Neural cell (in vitro differentiated cells): Measurements from ENCODE around the gene NCOA3. TPM values are rescaled to one million over a fixed set of nuclear protein-coding genes. Genes with fewer than 3 reads are reported as not detected.
"Not testable (repeated sequence)": the region's sequence is repeated elsewhere in the genome, so short reads cannot be mapped to it uniquely, and the experiment has no call there.

Experiments
- H2AFZ ChIP-seq: fragments of 200-600, 300-800 bp; sonication (generic), shearing (Covaris generic); 2 replicates; pipeline ENCODE4 v1.6.0; 2014; ENCODE audit warnings: low read depth, mild to moderate bottlenecking, antibody characterized with exemption, low read length, moderate library complexity
- H3F3A ChIP-seq: fragments of 200-600 bp; shearing (Covaris generic); 2 replicates; pipeline ENCODE4 v1.6.1; 2016; ENCODE audit warnings: mild to moderate bottlenecking, moderate library complexity, mixed read lengths, antibody characterized with exemption, low read length; ENCODE audit not compliant: insufficient read depth, poor library complexity, severe bottlenecking
- H3K27ac ChIP-seq: fragments of 200-600, 300-800 bp; sonication (generic), shearing (Covaris generic); 2 replicates; pipeline ENCODE4 v1.5.1; 2014; ENCODE audit warnings: mild to moderate bottlenecking, low read length, moderate library complexity
- H3K27me3 ChIP-seq: fragments of 300-800, 200-600 bp; sonication (generic), shearing (Covaris generic); 2 replicates; pipeline ENCODE4 v1.6.0; 2014; ENCODE audit warnings: mild to moderate bottlenecking, low read depth, low read length, moderate library complexity; ENCODE audit not compliant: insufficient read depth
- H3K36me3 ChIP-seq: fragments of 300-800, 200-600 bp; sonication (generic), shearing (Covaris generic); 2 replicates; pipeline ENCODE4 v1.5.1; 2014; ENCODE audit warnings: mild to moderate bottlenecking, antibody characterized with exemption, low read length, moderate library complexity; ENCODE audit not compliant: insufficient read depth
- H3K4me2 ChIP-seq: fragments of 300-800, 200-600 bp; sonication (generic), shearing (Covaris generic); 2 replicates; pipeline ENCODE4 v1.6.0; 2014; ENCODE audit warnings: mild to moderate bottlenecking, low read length
- H3K4me3 ChIP-seq: fragments of 300-800, 200-600 bp; sonication (generic), shearing (Covaris generic); 2 replicates; pipeline ENCODE4 v1.5.1; 2014; ENCODE audit warnings: mild to moderate bottlenecking, low read length, moderate library complexity
- H3K79me2 ChIP-seq: fragments of 200-600 bp; shearing (Covaris generic); replicated peaks from 2 replicates; pipeline ENCODE4 v1.6.0; 2014; ENCODE audit warnings: mild to moderate bottlenecking, low read length, moderate library complexity; ENCODE audit not compliant: insufficient read depth
- H3K9ac ChIP-seq: fragments of 300-800, 200-600 bp; sonication (generic), shearing (Covaris generic); 2 replicates; pipeline ENCODE4 v1.6.1; 2016; ENCODE audit warnings: mild to moderate bottlenecking, low read length, mixed read lengths
- H3K9me2 ChIP-seq: fragments of 200-600 bp; shearing (Covaris generic); 2 replicates; pipeline ENCODE4 v1.6.1; 2016; ENCODE audit warnings: mild to moderate bottlenecking, low read length, mixed read lengths; ENCODE audit not compliant: insufficient read depth
- H3K9me3 ChIP-seq: fragments of 200-600, 300-800 bp; sonication (generic), shearing (Covaris generic); 2 replicates; pipeline ENCODE4 v1.6.1; 2016; ENCODE audit warnings: mild to moderate bottlenecking, mixed run types, low read length, moderate library complexity, mixed read lengths
- H4K20me1 ChIP-seq: fragments of 200-600 bp; shearing (Covaris generic); 2 replicates; pipeline ENCODE4 v1.6.1; 2016; ENCODE audit warnings: mild to moderate bottlenecking, mixed run types; ENCODE audit not compliant: insufficient read depth
- CTCF ChIP-seq: fragments of 450-650 bp; IDR thresholded peaks from 2 replicates; pipeline ENCODE4 v1.5.1; 2014; ENCODE audit warnings: antibody characterized with exemption, mild to moderate bottlenecking, moderate library complexity; ENCODE audit not compliant: poor library complexity, severe bottlenecking
- EP300 ChIP-seq: fragments of 450-650 bp; conservative IDR thresholded peaks from 2 replicates; pipeline ENCODE4 v1.6.1; 2014; ENCODE audit warnings: antibody characterized with exemption, mild to moderate bottlenecking, moderate library complexity; ENCODE audit not compliant: poor library complexity, severe bottlenecking
- EZH2 ChIP-seq: fragments of 200-600, 300-800 bp; shearing (Covaris generic), sonication (generic); IDR thresholded peaks from 2 replicates; pipeline ENCODE4 v1.6.1; 2014; ENCODE audit warnings: antibody characterized with exemption, low read length, borderline replicate concordance, mild to moderate bottlenecking; ENCODE audit not compliant: insufficient read depth, poor library complexity, severe bottlenecking
- MXI1 ChIP-seq: fragments of 450-650 bp; conservative IDR thresholded peaks from 2 replicates; pipeline ENCODE4 v1.6.1; 2014; ENCODE audit warnings: antibody characterized with exemption, mild to moderate bottlenecking; ENCODE audit not compliant: poor library complexity, severe bottlenecking
- POLR2AphosphoS5 ChIP-seq: IDR thresholded peaks from 2 replicates; pipeline ENCODE4 v1.6.1; 2012
- RAD21 ChIP-seq: fragments of 450-650 bp; conservative IDR thresholded peaks from 2 replicates; pipeline ENCODE4 v1.6.1; 2014; ENCODE audit warnings: antibody characterized with exemption, mild to moderate bottlenecking, moderate library complexity
- REST ChIP-seq: IDR thresholded peaks from 2 replicates; pipeline ENCODE4 v1.6.1; 2012; ENCODE audit warnings: borderline replicate concordance
- SMC3 ChIP-seq: fragments of 450-650 bp; conservative IDR thresholded peaks from 2 replicates; pipeline ENCODE4 v1.6.1; 2014; ENCODE audit warnings: antibody characterized with exemption, mild to moderate bottlenecking, moderate library complexity; ENCODE audit not compliant: poor library complexity
- TAF1 ChIP-seq: IDR thresholded peaks from 2 replicates; pipeline ENCODE4 v1.6.1; 2012; ENCODE audit warnings: low read depth
- polyA plus RNA-seq: library from polyadenylated mRNA; depleted of rRNA; stranded (reverse); fragments of >200 nt; gene quantifications from 2 replicates; pipeline ENCODE4 v1.2.3, GENCODE V29; 2014

Gene NCOA3
- polyA plus RNA-seq, 1 donor from 2014 or later = 14.2 TPM

GRCh38 chr20:47591231-47591630, 89.5 kb downstream of the NCOA3 start:
- H3K4me3 ChIP-seq = no peak overlapping the region
- no peaks in the 10 kb centered on the region for H4K20me1 ChIP-seq
- no peaks in the 10 kb centered on the region for H3F3A ChIP-seq
- no peaks in the 10 kb centered on the region for H3K36me3 ChIP-seq
- no peaks in the 10 kb centered on the region for H3K79me2 ChIP-seq
- no peaks in the 10 kb centered on the region for H3K27me3 ChIP-seq
- H3K4me2 ChIP-seq = no peak overlapping the region
- no peak overlapping the region for H3K9ac ChIP-seq
- no peaks in the 10 kb centered on the region for H3K9me3 ChIP-seq
- no peaks in the 10 kb centered on the region for H3K9me2 ChIP-seq
- TF ChIP-seq RAD21 = no peak
- TF ChIP-seq TAF1 = no peak
- no peak for TF ChIP-seq REST
- TF ChIP-seq CTCF = no peak
- H3K27ac ChIP-seq = no peak overlapping the region
- no peak overlapping the region for H2AFZ ChIP-seq

- Histone ChIP-seq H3K36me3 (no peaks in the 10 kb centered on the region), H3K9ac (no peak overlapping the region), H3K79me2 (no peaks in the 10 kb centered on the region), H3K4me3 (no peak overlapping the region), H3K27ac (no peak overlapping the region), H3K9me3 (no peaks in the 10 kb centered on the region), H3K4me2 (no peak overlapping the region), H3F3A (no peaks in the 10 kb centered on the region), H3K27me3 (no peaks in the 10 kb centered on the region), H4K20me1 (no peaks in the 10 kb centered on the region), H2AFZ (no peak overlapping the region), H3K9me2 (no peaks in the 10 kb centered on the region)
- TF ChIP-seq RAD21 (no peak), CTCF (no peak), EZH2 (no peak), EP300 (no peak), REST (no peak), SMC3 (no peak), MXI1 (no peak), TAF1 (no peak), POLR2AphosphoS5 (no peak)
Measured at GRCh38 chr20:47594157-47594556, 92.5 kb downstream of the NCOA3 start.

- H3K9me3 ChIP-seq, H3K27me3 ChIP-seq, H4K20me1 ChIP-seq, H3K4me2 ChIP-seq, H3K4me3 ChIP-seq, H3F3A ChIP-seq, H3K79me2 ChIP-seq, H3K9ac ChIP-seq, H2AFZ ChIP-seq, H3K9me2 ChIP-seq, H3K27ac ChIP-seq, H3K36me3 ChIP-seq: not testable (repeated sequence)
Measured at GRCh38 chr20:47595138-47595537, 93.5 kb downstream of the NCOA3 start.
